ENCODE data around the gene MTUS2.

MTUS2 gene

GRCh38 chr13:29402166-29402636 lies 582.1 kb downstream of the MTUS2 start:
- Histone ChIP-seq H3K4me1 (no peaks in the 10 kb centered on the region), H3K36me3 (no peaks in the 10 kb centered on the region), H3K27me3 (no peaks in the 10 kb centered on the region; the same call in 1 of the 2 replicates), H3K9me3 (no peaks in the 10 kb centered on the region), H3K4me3 (ENCODE audit: low read depth, low read length) (no peak overlapping the region)
- no peak for DNase-seq
- no peak for TF ChIP-seq CTCF (IDR thresholded peaks at IDR 0.05; ENCODE audit: low read depth, low read length)

GRCh38 chr13:29405401-29405800 lies 585.3 kb downstream of the MTUS2 start:
- TF ChIP-seq CTCF (IDR thresholded peaks at IDR 0.05; ENCODE audit: low read depth, low read length), result no peak
- no peak for DNase-seq
- H3K27me3 ChIP-seq, result no peaks in the 10 kb centered on the region; the same call in 1 of the 2 replicates
- H3K9me3 ChIP-seq, result no peaks in the 10 kb centered on the region
- H3K36me3 ChIP-seq, result no peaks in the 10 kb centered on the region
- no peak overlapping the region for H3K4me3 ChIP-seq (ENCODE audit: low read depth, low read length)
- no peaks in the 10 kb centered on the region for H3K4me1 ChIP-seq

GRCh38 chr13:29411481-29411880 lies 591.3 kb downstream of the MTUS2 start:
- no peak for TF ChIP-seq CTCF (IDR thresholded peaks at IDR 0.05; ENCODE audit: low read depth, low read length)
- Histone ChIP-seq H3K9me3 (no peaks in the 10 kb centered on the region), H3K4me3 (ENCODE audit: low read depth, low read length) (no peak overlapping the region), H3K27me3 (no peaks in the 10 kb centered on the region), H3K36me3 (no peaks in the 10 kb centered on the region), H3K4me1 (no peaks in the 10 kb centered on the region)
- DNase-seq, result no peak

GRCh38 chr13:29418026-29418425 lies 597.9 kb downstream of the MTUS2 start:
- Histone ChIP-seq H3K9me3 (no peaks in the 10 kb centered on the region), H3K4me3 (ENCODE audit: low read depth, low read length) (no peak overlapping the region), H3K4me1 (no peaks in the 10 kb centered on the region), H3K27me3 (no peaks in the 10 kb centered on the region), H3K36me3 (no peaks in the 10 kb centered on the region)
- peak; percentile 40 for TF ChIP-seq CTCF (IDR thresholded peaks at IDR 0.05; ENCODE audit: low read depth, low read length)
- DNase-seq, result no peak

- TF ChIP-seq CTCF (IDR thresholded peaks at IDR 0.05; ENCODE audit: low read depth, low read length), result no peak
- Histone ChIP-seq H3K36me3 (no peaks in the 10 kb centered on the region), H3K9me3 (no peaks in the 10 kb centered on the region), H3K4me3 (ENCODE audit: low read depth, low read length) (no peak overlapping the region), H3K27me3 (no peaks in the 10 kb centered on the region), H3K4me1 (no peaks in the 10 kb centered on the region)
- DNase-seq, result no peak
Measured at GRCh38 chr13:29421118-29421517, 601.0 kb downstream of the MTUS2 start.

- H3K9me3 ChIP-seq, result no peaks in the 10 kb centered on the region
- H3K27me3 ChIP-seq, result no peaks in the 10 kb centered on the region
- H3K4me3 ChIP-seq (ENCODE audit: low read depth, low read length), result no peak overlapping the region
- no peaks in the 10 kb centered on the region for H3K4me1 ChIP-seq
- TF ChIP-seq CTCF (IDR thresholded peaks at IDR 0.05; ENCODE audit: low read depth, low read length), result no peak
- DNase-seq, result no peak
- no peaks in the 10 kb centered on the region for H3K36me3 ChIP-seq
Measured at GRCh38 chr13:29422015-29422414, 601.9 kb downstream of the MTUS2 start.

Data from BE2C (cell line).